ENCODE results near the gene SIMC1.

The SIMC1 gene

GRCh38 chr5:176394096-176394495 is 155.9 kb downstream of the SIMC1 start:
- in situ Hi-C loops (cut with MboI; ENCODE audit: low pct_unique_long_range_greater_than_20kb, low sequenced_read_pairs, unreplicated experiment), result no loop called here
- DNase-seq (ENCODE audit: low spot score), result no peak
- TF ChIP-seq CTCF (IDR thresholded peaks at IDR 0.05; ENCODE audit: extremely low read depth, insufficient read depth, missing control alignments), result no peak

- no peak for DNase-seq (ENCODE audit: low spot score)
- TF ChIP-seq CTCF (IDR thresholded peaks at IDR 0.05; ENCODE audit: extremely low read depth, insufficient read depth, missing control alignments), result no peak
- in situ Hi-C loops (cut with MboI; ENCODE audit: low pct_unique_long_range_greater_than_20kb, low sequenced_read_pairs, unreplicated experiment), result no loop called here
Measured at GRCh38 chr5:176394881-176395675, 156.9 kb downstream of the SIMC1 start.

Data from GM13977 (cell line).